NT2/D1 (cell line): ENCODE data around the gene NLRC5.

Experiments used
- YY1 ChIP-seq: IDR thresholded peaks from 2 replicates; pipeline ENCODE4 v1.6.1; 2011; ENCODE audit not compliant: insufficient read length, insufficient read depth
- ZNF274 ChIP-seq: IDR thresholded peaks from 2 replicates; pipeline ENCODE4 v1.6.1; 2011; ENCODE audit warnings: mild to moderate bottlenecking, low read depth, low read length

GRCh38 chr16:57044931-57045693 lies 55.8 kb downstream of the NLRC5 start:
- TF ChIP-seq YY1 (no peak), ZNF274 (no peak)
